Measurements from ENCODE around the gene CDC34. TPM values are rescaled to one million over a fixed set of nuclear protein-coding genes. Genes with fewer than 3 reads are reported as not detected.
"Not testable (repeated sequence)": the region's sequence is repeated elsewhere in the genome, so short reads cannot be mapped to it uniquely, and the experiment has no call there.

The CDC34 gene
- total and polyA plus RNA-seq, 4 donors = 35.5 to 92.0 (median 86.1) TPM

- WGBS (ENCODE audit: insufficient coverage) = 90% methylated on average over 44 of the region's 46 CpGs
- H3K4me3 ChIP-seq (ENCODE audit: low read depth, low read length) = no peak overlapping the region
- H3K9me3 ChIP-seq (ENCODE audit: control insufficient read depth, insufficient read depth, low read length) = no peaks in the 10 kb centered on the region
- DNase-seq (ENCODE audit: low read depth in 4 of 6, low spot score in 6 of 6) = no peak
- H3K27ac ChIP-seq (ENCODE audit: low read depth, low read length) = no peak overlapping the region
- H3K27me3 ChIP-seq (ENCODE audit: control insufficient read depth, insufficient read depth, low read length) = no peaks in the 10 kb centered on the region
- peaks cover 89% of the 10 kb centered on the region for H3K36me3 ChIP-seq (ENCODE audit: control insufficient read depth, insufficient read depth, low read length)
- peaks cover 41% of the 10 kb centered on the region for H3K4me1 ChIP-seq (ENCODE audit: control insufficient read depth, insufficient read depth, low read length)
Observed at GRCh38 chr19:579111-579841, 47.7 kb downstream of the CDC34 start.

DNA sequence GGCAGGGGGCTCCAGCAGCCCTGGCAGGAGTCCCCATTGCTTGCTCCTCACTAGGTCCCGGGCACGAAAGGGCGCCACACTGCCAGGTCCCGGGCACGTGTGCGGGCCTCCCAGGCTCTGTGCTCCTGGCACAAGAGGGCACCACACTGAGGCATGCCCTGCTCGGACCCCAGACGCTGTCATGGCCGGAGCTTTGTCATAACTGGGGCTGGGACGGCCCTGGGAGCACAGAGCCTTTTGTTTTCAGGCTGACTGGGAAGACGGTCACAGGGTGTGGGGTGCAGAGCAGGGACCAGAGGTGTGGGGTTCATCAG is 48.2 kb downstream of the CDC34 start:
- 81% methylated on average over 11 of the region's 11 CpGs for WGBS (ENCODE audit: insufficient coverage)
- H3K36me3 ChIP-seq (ENCODE audit: control insufficient read depth, insufficient read depth, low read length) = peaks cover 93% of the 10 kb centered on the region
- DNase-seq (ENCODE audit: low read depth in 4 of 6, low spot score in 6 of 6) = no peak
- peaks cover 41% of the 10 kb centered on the region for H3K4me1 ChIP-seq (ENCODE audit: control insufficient read depth, insufficient read depth, low read length)
- H3K4me3 ChIP-seq (ENCODE audit: low read depth, low read length) = no peak overlapping the region
- no peaks in the 10 kb centered on the region for H3K27me3 ChIP-seq (ENCODE audit: control insufficient read depth, insufficient read depth, low read length)
- H3K27ac ChIP-seq (ENCODE audit: low read depth, low read length) = no peak overlapping the region
- no peaks in the 10 kb centered on the region for H3K9me3 ChIP-seq (ENCODE audit: control insufficient read depth, insufficient read depth, low read length)

DNA sequence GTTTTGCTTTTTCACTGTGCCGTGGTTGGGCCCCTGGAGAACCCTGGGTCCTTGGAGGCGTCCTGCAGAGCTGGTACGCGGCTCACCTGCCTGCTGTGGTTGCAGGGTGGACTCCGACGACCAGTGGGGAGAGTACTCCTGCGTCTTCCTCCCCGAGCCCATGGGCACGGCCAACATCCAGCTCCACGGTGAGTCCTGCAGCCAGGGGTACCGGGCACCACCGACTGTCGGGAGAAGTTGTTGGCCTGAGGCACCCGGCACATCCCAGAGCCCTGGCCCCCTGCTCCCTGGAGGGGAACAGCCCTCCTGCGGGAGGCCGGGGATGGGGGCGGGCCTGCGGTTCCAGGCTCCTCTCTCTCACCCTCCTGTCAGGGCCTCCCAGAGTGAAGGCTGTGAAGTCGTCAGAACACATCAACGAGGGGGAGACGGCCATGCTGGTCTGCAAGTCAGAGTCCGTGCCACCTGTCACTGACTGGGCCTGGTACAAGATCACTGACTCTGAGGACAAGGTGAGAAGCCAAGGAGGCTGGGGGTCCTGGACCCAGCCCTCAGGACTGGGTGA is 48.8 kb downstream of the CDC34 start:
- Histone ChIP-seq H3K4me1 (ENCODE audit: control insufficient read depth, insufficient read depth, low read length) (peaks cover 35% of the 10 kb centered on the region), H3K9me3 (ENCODE audit: control insufficient read depth, insufficient read depth, low read length) (no peaks in the 10 kb centered on the region), H3K27ac (ENCODE audit: low read depth, low read length) (no peak overlapping the region), H3K36me3 (ENCODE audit: control insufficient read depth, insufficient read depth, low read length) (peaks cover 90% of the 10 kb centered on the region), H3K27me3 (ENCODE audit: control insufficient read depth, insufficient read depth, low read length) (no peaks in the 10 kb centered on the region), H3K4me3 (ENCODE audit: low read depth, low read length) (no peak overlapping the region)
- 89% methylated on average over 22 of the region's 22 CpGs for WGBS (ENCODE audit: insufficient coverage)
- no peak for DNase-seq (ENCODE audit: low read depth in 4 of 6, low spot score in 6 of 6)

DNA sequence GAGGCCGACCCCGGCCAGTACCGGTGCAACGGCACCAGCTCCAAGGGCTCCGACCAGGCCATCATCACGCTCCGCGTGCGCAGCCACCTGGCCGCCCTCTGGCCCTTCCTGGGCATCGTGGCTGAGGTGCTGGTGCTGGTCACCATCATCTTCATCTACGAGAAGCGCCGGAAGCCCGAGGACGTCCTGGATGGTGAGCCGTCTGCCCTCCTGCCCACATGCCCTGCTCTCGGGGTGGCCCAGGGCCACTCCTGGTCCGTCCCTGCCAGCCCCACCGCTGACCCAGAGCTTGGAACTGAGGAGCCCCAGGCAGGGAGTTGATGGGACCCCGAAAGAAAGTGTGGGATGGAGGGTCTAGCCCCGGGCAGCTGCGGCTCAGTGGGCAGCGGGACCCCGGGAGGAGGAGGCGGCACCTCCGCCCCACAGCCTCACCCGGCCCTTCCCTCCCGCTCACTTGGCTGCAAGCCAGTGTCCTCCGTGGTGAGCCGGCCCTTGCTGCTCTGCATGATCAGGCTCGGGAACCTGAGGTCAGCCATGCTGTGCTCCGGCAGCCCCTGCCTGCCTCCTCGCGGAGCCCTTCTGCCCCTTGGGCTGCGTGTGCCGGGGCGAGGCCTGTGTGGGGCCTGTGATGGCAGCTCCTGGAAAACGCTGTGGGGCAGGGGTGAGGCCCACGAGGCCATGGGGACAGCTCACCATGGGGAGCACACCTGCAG is 50.0 kb downstream of the CDC34 start:
- H3K36me3 ChIP-seq (ENCODE audit: control insufficient read depth, insufficient read depth, low read length) = peaks cover 80% of the 10 kb centered on the region
- 85% methylated on average over 39 of the region's 40 CpGs for WGBS (ENCODE audit: insufficient coverage)

DNA sequence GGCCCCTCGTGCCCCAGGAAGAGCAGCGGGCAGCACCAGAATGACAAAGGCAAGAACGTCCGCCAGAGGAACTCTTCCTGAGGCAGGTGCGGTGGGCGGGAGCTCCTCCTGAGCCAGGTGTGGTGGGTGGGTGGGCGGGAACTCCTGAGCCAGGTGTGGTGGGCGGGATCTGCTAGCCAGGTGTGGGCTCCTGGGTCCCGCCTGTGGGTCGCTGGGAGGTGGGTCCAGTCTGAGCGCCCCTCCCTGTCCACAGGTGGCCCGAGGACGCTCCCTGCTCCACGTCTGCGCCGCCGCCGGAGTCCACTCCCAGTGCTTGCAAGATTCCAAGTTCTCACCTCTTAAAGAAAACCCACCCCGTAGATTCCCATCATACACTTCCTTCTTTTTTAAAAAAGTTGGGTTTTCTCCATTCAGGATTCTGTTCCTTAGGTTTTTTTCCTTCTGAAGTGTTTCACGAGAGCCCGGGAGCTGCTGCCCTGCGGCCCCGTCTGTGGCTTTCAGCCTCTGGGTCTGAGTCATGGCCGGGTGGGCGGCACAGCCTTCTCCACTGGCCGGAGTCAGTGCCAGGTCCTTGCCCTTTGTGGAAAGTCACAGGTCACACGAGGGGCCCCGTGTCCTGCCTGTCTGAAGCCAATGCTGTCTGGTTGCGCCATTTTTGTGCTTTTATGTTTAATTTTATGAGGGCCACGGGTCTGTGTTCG is 51.1 kb downstream of the CDC34 start:
- 88% methylated on average over 22 of the region's 31 CpGs for WGBS (ENCODE audit: insufficient coverage)
- no peak for DNase-seq (ENCODE audit: low read depth in 4 of 6, low spot score in 6 of 6)
- no peak overlapping the region for H3K4me3 ChIP-seq (ENCODE audit: low read depth, low read length)
- no peaks in the 10 kb centered on the region for H3K27me3 ChIP-seq (ENCODE audit: control insufficient read depth, insufficient read depth, low read length)
- H3K36me3 ChIP-seq (ENCODE audit: control insufficient read depth, insufficient read depth, low read length) = peaks cover 69% of the 10 kb centered on the region
- H3K27ac ChIP-seq (ENCODE audit: low read depth, low read length) = no peak overlapping the region
- peaks cover 15% of the 10 kb centered on the region for H3K4me1 ChIP-seq (ENCODE audit: control insufficient read depth, insufficient read depth, low read length)
- H3K9me3 ChIP-seq (ENCODE audit: control insufficient read depth, insufficient read depth, low read length) = no peaks in the 10 kb centered on the region

More for the DNA sequence above, 50.0 kb downstream of the CDC34 start:
- H3K4me1 ChIP-seq (ENCODE audit: control insufficient read depth, insufficient read depth, low read length) = peaks cover 23% of the 10 kb centered on the region
- H3K27me3 ChIP-seq (ENCODE audit: control insufficient read depth, insufficient read depth, low read length) = no peaks in the 10 kb centered on the region
- no peaks in the 10 kb centered on the region for H3K9me3 ChIP-seq (ENCODE audit: control insufficient read depth, insufficient read depth, low read length)
- H3K27ac ChIP-seq (ENCODE audit: low read depth, low read length) = no peak overlapping the region
- no peak for DNase-seq (ENCODE audit: low read depth in 4 of 6, low spot score in 6 of 6)
- H3K4me3 ChIP-seq (ENCODE audit: low read depth, low read length) = no peak overlapping the region

DNA sequence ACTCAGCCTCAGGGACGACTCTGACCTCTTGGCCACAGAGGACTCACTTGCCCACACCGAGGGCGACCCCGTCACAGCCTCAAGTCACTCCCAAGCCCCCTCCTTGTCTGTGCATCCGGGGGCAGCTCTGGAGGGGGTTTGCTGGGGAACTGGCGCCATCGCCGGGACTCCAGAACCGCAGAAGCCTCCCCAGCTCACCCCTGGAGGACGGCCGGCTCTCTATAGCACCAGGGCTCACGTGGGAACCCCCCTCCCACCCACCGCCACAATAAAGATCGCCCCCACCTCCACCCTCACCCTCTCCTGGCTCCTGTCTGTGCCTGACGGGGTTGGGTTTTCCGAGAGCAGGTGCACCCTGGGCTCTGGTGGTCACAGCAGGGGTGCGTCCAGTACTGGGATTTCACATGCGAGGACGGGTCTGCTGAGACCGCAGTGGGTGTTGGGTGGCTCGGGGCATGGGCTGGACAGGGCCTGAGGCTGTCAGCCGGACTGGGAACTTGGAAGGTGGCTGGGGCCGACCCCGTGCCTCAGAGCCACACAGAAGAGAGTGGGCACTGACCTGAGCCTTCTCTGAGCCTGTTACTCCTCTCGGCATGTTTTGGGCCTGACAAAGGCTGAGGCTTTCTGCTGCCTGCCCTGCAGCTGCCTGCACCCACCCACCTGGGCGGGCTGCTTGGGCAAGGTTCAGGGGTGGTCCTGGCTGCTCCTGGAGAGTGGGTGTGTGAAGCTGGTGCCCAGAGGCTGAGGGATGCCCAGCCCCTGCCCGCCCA is 51.8 kb downstream of the CDC34 start:
- H3K36me3 ChIP-seq (ENCODE audit: control insufficient read depth, insufficient read depth, low read length) = peaks cover 62% of the 10 kb centered on the region
- H3K4me3 ChIP-seq (ENCODE audit: low read depth, low read length) = no peak overlapping the region
- H3K27me3 ChIP-seq (ENCODE audit: control insufficient read depth, insufficient read depth, low read length) = peaks cover 3% of the 10 kb centered on the region
- DNase-seq (ENCODE audit: low read depth in 4 of 6, low spot score in 6 of 6) = no peak
- H3K4me1 ChIP-seq (ENCODE audit: control insufficient read depth, insufficient read depth, low read length) = peaks cover 22% of the 10 kb centered on the region
- WGBS (ENCODE audit: insufficient coverage) = 89% methylated on average over 23 of the region's 27 CpGs
- no peak overlapping the region for H3K27ac ChIP-seq (ENCODE audit: low read depth, low read length)
- no peaks in the 10 kb centered on the region for H3K9me3 ChIP-seq (ENCODE audit: control insufficient read depth, insufficient read depth, low read length)

DNA sequence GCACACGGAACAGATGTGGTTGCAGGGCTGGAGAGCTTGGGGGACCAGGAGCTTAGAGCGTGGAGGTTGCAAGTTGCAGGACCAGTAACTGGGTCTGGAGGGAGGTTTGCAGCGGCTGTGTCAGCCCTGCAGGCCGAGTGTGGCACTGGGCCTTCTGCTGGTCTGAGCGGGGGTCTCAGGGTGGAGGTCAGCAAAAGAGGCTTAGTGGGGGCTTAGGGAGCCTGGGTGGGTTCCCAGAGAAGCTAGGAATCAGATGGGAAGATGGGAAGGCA is 52.3 kb downstream of the CDC34 start:
- DNase-seq (ENCODE audit: low read depth in 4 of 6, low spot score in 6 of 6) = no peak
- Histone ChIP-seq H3K4me3 (ENCODE audit: low read depth, low read length) (no peak overlapping the region), H3K4me1 (ENCODE audit: control insufficient read depth, insufficient read depth, low read length) (peaks cover 27% of the 10 kb centered on the region), H3K27me3 (ENCODE audit: control insufficient read depth, insufficient read depth, low read length) (peaks cover 8% of the 10 kb centered on the region), H3K9me3 (ENCODE audit: control insufficient read depth, insufficient read depth, low read length) (no peaks in the 10 kb centered on the region), H3K36me3 (ENCODE audit: control insufficient read depth, insufficient read depth, low read length) (peaks cover 58% of the 10 kb centered on the region), H3K27ac (ENCODE audit: low read depth, low read length) (no peak overlapping the region)
- WGBS (ENCODE audit: insufficient coverage) = 80% methylated on average over 5 of the region's 5 CpGs

GRCh38 chr19:584240-585001 is 52.9 kb downstream of the CDC34 start:
- peaks cover 31% of the 10 kb centered on the region for H3K4me1 ChIP-seq (ENCODE audit: control insufficient read depth, insufficient read depth, low read length)
- H3K27ac ChIP-seq (ENCODE audit: low read depth, low read length) = no peak overlapping the region
- no peaks in the 10 kb centered on the region for H3K9me3 ChIP-seq (ENCODE audit: control insufficient read depth, insufficient read depth, low read length)
- DNase-seq (ENCODE audit: low read depth in 4 of 6, low spot score in 6 of 6) = peak in 2 of 6 donors; percentile 33 to 63
- peaks cover 12% of the 10 kb centered on the region for H3K27me3 ChIP-seq (ENCODE audit: control insufficient read depth, insufficient read depth, low read length)
- no peak overlapping the region for H3K4me3 ChIP-seq (ENCODE audit: low read depth, low read length)
- 41% methylated on average over 38 of the region's 38 CpGs for WGBS (ENCODE audit: insufficient coverage)
- H3K36me3 ChIP-seq (ENCODE audit: control insufficient read depth, insufficient read depth, low read length) = peaks cover 52% of the 10 kb centered on the region

DNA sequence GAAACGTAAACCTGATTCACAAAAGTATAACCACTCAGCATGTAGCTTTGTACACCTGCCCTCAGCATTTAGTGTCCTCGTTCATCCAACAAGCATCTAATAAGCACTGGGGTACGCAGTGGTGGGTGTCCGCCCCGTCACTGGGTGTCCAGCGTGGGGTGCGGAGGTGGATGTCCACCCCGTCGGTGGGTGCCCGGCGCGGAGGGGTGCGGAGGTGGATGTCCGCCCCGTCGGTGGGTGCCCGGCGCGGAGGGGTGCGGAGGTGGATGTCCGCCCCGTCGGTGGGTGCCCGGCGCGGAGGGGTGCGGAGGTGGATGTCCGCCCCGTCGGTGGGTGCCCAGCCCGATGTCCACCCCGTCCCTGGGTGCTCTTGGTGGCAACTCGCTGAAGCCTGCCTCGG is 53.6 kb downstream of the CDC34 start:
- H3K27me3 ChIP-seq (ENCODE audit: control insufficient read depth, insufficient read depth, low read length) = peaks cover 12% of the 10 kb centered on the region
- H3K4me3 ChIP-seq (ENCODE audit: low read depth, low read length); DNase-seq (ENCODE audit: low read depth in 4 of 6, low spot score in 6 of 6); H3K27ac ChIP-seq (ENCODE audit: low read depth, low read length); H3K9me3 ChIP-seq (ENCODE audit: control insufficient read depth, insufficient read depth, low read length): not testable (repeated sequence)
- WGBS (ENCODE audit: insufficient coverage) = 89% methylated on average over 22 of the region's 34 CpGs
- H3K4me1 ChIP-seq (ENCODE audit: control insufficient read depth, insufficient read depth, low read length) = peaks cover 29% of the 10 kb centered on the region
- H3K36me3 ChIP-seq (ENCODE audit: control insufficient read depth, insufficient read depth, low read length) = peaks cover 45% of the 10 kb centered on the region

Measured in spinal cord (tissue), 10 donors.